ENCODE data around the gene CR2. TPM values are rescaled to one million over a fixed set of nuclear protein-coding genes. Genes with fewer than 3 reads are reported as not detected.

Gene CR2
- polyA plus RNA-seq (2012; ENCODE audit: insufficient read length, low read depth), result not detected

DNA sequence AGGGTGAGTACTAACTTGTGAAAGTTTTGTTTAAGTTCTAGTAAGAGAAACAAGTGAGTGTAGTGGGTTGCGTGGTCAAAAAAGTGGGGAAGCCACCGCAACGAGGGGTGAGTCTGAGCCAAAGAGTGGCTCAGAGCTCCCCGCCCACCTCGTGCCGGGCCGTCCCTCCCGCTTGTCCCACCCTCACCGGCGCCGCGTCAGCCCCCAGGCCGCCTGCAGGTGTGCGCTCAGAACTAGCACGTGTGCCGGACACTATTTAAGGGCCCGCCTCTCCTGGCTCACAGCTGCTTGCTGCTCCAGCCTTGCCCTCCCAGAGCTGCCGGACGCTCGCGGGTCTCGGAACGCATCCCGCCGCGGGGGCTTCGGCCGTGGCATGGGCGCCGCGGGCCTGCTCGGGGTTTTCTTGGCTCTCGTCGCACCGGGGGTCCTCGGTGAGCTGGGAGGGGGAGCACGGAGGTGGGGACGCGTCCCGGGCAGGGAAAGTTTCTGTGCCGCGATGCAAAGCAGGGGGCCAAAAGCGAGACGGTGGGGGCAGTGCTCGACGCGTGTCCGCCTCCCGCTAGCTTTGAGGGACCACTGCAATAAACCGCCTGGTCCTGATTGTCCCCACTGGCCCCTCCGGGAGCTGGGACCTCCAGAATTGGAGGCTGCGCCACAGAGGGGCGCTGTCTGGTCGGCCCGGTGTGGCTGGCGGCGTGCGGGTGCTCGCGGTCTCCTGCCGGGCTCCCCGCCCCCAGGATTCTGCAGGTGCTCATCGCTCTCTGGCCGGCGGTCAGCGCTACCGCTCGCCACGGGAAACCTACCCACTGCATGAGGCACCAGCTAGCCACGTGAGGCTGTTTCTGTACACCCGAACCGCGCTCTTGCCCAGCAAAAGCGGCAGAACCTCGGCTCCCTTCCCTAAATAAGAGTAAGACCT, at the start of gene CR2:
TSS of gene CR2 (plus strand) at position 283 of the 919 bp plus-strand sequence. CDS start at position 374, 91 bp downstream.
- no peak for TF ChIP-seq TAF1 (IDR thresholded peaks at IDR 0.05; ENCODE audit: borderline replicate concordance, insufficient read depth, low read length)
- TF ChIP-seq, protein P1, sequence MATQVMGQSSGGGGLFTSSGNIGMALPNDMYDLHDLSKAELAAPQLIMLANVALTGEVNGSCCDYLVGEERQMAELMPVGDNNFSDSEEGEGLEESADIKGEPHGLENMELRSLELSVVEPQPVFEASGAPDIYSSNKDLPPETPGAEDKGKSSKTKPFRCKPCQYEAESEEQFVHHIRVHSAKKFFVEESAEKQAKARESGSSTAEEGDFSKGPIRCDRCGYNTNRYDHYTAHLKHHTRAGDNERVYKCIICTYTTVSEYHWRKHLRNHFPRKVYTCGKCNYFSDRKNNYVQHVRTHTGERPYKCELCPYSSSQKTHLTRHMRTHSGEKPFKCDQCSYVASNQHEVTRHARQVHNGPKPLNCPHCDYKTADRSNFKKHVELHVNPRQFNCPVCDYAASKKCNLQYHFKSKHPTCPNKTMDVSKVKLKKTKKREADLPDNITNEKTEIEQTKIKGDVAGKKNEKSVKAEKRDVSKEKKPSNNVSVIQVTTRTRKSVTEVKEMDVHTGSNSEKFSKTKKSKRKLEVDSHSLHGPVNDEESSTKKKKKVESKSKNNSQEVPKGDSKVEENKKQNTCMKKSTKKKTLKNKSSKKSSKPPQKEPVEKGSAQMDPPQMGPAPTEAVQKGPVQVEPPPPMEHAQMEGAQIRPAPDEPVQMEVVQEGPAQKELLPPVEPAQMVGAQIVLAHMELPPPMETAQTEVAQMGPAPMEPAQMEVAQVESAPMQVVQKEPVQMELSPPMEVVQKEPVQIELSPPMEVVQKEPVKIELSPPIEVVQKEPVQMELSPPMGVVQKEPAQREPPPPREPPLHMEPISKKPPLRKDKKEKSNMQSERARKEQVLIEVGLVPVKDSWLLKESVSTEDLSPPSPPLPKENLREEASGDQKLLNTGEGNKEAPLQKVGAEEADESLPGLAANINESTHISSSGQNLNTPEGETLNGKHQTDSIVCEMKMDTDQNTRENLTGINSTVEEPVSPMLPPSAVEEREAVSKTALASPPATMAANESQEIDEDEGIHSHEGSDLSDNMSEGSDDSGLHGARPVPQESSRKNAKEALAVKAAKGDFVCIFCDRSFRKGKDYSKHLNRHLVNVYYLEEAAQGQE (IDR thresholded peaks at IDR 0.05; ENCODE audit: insufficient read depth in 1 of 2, low read depth in 2 of 2, low read length in 2 of 2), result no peak
- no peak for TF ChIP-seq SIN3A (IDR thresholded peaks at IDR 0.05; ENCODE audit: borderline replicate concordance, insufficient read depth, low read length)
- no peak for TF ChIP-seq FOXP2 (optimal IDR thresholded peaks at IDR 0.05; ENCODE audit: borderline replicate concordance, extremely low read depth, extremely low read length, insufficient read depth)
- TF ChIP-seq POLR2AphosphoS5 (IDR thresholded peaks at IDR 0.05; ENCODE audit: low read depth, low read length), result no peak

DNA sequence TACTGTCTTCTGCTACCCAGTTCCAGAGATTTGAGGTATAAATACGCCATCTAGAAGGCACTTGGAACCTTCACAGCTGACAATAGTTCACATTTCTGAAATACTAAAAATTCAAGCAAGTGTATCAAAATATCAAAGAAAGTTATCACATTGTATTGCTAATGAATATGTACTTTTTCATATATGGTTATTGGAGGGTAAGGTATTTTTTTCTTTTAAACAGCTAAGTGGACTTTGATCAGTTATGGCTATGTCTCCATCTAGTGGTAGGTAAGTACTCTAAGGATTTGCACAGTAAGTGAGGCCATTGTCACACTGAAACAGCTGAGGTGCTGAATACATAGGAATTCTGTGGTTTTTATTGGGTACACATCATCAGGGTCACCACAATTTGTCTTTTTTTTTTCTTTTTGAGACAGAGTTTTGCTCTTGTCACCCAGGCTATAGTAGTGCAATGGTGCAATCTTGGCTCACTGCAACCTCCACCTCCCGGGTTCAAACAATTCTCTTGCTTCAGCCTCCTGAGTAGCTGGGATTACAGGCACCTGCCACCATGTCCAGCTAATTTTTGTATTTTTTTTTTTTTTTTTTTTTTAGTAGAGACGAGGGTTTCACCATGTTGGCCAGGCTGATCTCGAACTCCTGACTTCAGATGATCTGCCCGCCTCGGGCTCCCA, 49.1 kb upstream of the CR2 start:
- no peak for TF ChIP-seq SIN3A (IDR thresholded peaks at IDR 0.05; ENCODE audit: borderline replicate concordance, insufficient read depth, low read length)

DNA sequence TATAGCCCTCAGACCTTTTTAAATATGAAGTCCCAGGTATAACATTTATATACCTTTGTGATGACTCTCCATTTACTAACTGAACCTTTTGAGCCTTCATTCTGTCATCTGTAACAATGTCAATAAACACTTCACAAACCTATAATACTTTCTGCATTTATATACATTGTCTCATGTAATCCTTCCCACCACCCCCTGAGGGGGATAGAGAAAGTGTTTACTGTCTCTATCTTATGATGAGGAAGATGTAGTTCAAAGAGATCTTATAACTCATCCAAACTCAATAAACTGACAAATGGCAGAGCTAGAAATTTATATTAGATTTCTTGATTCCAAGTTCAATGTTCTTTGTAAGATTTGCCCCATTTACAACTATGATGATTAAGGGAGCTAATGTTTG, 48.3 kb upstream of the CR2 start:
- TF ChIP-seq POLR2AphosphoS5 (IDR thresholded peaks at IDR 0.05; ENCODE audit: low read depth, low read length), result no peak

DNA sequence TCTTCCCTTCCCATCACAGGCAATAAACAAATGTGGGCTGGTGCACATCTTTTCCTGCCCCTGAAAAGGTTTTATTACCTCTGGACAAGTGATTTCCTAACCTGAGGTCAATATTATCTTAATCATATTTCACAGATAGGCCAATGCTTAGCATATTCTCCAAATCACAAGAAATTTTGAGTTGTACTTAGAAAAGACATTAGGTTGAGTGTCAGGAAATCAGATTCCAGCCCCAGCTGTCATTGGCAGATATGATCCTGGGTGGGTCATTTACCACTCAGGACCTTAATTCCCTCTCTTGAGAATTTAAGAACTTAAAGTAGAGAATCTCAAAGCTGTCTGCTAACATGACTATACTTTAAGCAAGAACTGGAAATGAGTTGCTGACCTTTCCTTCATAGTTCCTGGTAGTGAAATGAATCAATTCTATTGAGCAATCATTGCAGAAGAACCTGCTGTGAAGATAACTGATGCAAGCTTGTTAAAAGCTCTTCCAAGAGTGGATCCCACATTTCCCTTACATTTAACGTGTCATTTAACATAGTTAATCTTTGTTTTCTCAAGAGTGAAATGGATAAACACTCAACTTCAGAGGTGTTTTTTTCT, 46.4 kb upstream of the CR2 start:
- TF ChIP-seq POLR2AphosphoS5 (IDR thresholded peaks at IDR 0.05; ENCODE audit: low read depth, low read length) (no peak), FOXP2 (optimal IDR thresholded peaks at IDR 0.05; ENCODE audit: borderline replicate concordance, extremely low read depth, extremely low read length, insufficient read depth) (no peak), TAF1 (IDR thresholded peaks at IDR 0.05; ENCODE audit: borderline replicate concordance, insufficient read depth, low read length) (no peak), SIN3A (IDR thresholded peaks at IDR 0.05; ENCODE audit: borderline replicate concordance, insufficient read depth, low read length) (no peak)
- TF ChIP-seq, protein P1 (IDR thresholded peaks at IDR 0.05; ENCODE audit: insufficient read depth in 1 of 2, low read depth in 2 of 2, low read length in 2 of 2), result no peak

DNA sequence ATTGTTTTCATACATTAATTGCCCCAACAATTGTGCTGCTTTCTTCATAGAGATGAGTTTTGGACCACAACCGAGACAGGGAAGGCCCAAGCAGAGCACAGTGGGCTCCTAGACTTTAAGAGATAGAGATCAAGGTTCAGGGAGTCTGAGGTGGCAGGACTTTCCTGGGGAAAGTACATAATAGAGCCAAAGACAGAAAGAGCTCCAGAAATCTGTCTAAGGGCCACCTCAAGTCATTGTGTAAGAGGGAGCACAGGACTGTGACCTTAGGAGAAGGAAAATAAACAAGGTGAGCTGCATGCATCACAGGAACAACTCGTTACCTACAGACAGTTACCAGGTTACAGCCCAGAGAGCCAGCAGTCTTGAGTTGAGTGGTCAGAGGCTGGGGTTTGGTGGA, 41.3 kb upstream of the CR2 start:
- TF ChIP-seq TAF1 (IDR thresholded peaks at IDR 0.05; ENCODE audit: borderline replicate concordance, insufficient read depth, low read length), result no peak
- no peak for TF ChIP-seq POLR2AphosphoS5 (IDR thresholded peaks at IDR 0.05; ENCODE audit: low read depth, low read length)
- no peak for TF ChIP-seq FOXP2 (optimal IDR thresholded peaks at IDR 0.05; ENCODE audit: borderline replicate concordance, extremely low read depth, extremely low read length, insufficient read depth)
- no peak for TF ChIP-seq SIN3A (IDR thresholded peaks at IDR 0.05; ENCODE audit: borderline replicate concordance, insufficient read depth, low read length)
- TF ChIP-seq, protein P1 (IDR thresholded peaks at IDR 0.05; ENCODE audit: insufficient read depth in 1 of 2, low read depth in 2 of 2, low read length in 2 of 2), result no peak

All from PFSK-1 (cell line).